ENCODE results near the gene SCARB1.
A peak's percentile ranks its signal among the peaks of the same experiment; 100 is the strongest.

The SCARB1 gene

DNA sequence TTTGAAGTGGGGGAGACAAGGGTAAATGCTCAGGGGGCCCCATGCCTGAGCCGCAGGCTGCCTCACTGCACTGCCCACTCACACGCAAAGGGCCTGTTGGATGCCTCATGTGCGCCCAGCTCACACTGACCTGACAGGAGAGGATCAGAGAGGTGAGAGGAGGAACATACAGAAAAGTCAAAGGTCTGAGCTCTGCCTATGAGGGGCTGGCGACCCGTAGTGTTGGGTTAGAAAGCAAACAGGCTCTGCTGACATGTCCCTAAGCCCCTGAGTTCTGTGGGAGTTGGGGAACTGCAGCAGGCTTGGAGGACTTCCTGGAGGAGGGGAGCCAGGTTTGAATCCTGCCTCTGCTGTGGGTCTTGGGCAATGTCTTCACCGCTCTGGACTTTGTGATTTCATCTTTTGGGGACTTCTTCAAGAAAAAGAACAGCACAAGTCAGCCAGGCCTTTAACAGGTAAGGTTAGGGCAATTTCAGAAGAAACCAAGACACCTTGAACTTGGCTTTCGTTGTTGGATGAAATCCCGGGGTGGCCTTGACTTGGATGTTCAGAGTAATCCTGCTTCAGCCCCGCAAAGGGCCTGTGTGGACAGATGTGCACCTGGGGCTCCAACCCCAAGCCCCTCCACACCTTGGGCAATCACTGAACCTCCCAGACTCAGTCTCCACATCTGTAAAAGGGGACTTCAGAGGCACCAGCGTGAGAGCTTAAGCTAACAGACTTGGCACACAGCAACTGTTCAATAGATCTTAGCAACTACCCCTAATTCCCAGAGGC, 116.8 kb downstream of the SCARB1 start:
- no peak for DNase-seq (ENCODE audit: low read depth in 2 of 2)

DNA sequence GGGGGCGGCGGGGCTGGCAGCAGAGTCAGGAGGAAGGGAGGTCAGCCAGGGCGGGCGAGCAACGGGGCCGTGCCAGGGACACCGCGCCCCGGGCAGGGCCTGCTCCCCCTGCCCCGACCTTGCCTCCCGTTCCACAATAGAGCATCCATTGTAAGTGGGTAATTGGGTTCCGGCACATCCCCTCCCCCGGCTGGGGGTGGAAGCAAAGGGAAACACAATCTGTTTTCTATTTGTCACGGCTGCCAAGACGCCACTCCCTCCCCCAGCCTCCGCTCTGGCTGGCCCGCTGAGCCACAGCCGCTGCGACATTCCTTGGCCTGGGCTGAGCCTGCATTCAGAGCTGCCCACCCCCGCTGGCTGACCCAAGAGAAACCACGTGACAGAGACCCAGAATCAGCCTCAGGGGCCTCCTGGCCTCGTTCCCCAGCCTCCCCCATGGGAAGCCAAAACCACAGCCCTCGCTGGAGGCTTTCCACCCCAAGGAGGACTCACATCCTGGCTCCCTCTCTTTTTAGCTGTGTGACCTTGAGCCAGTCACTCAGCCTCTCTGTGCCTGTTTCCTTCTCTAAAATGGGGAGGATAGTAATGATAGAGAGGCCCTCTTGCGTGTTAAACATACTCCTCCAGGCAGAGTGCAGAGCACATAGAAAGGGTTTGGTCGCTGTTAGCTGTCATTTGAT, 117.6 kb downstream of the SCARB1 start:
- DNase-seq (ENCODE audit: low read depth in 2 of 2): no peak

DNA sequence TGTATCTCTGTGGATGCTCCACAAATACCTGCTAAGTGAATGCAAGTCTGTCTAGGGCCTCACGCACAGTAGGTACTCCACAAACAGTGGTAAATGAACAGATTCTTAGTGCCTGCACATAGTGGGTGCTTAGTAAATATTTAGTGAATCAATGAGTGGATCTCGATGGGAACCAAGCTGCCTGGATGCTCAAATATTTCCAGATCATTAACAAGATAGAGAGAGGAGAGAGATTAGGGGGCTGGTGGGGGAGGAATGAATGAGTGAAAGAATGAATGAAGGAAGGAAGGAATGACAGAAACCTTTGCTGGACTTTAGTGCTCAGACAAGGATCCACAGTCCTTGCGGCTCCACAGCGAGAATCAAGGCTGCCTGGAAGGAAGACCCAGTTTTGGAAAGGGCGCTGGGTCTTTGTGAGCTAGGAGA, 118.2 kb downstream of the SCARB1 start:
- DNase-seq (ENCODE audit: low read depth in 2 of 2): no peak

DNA sequence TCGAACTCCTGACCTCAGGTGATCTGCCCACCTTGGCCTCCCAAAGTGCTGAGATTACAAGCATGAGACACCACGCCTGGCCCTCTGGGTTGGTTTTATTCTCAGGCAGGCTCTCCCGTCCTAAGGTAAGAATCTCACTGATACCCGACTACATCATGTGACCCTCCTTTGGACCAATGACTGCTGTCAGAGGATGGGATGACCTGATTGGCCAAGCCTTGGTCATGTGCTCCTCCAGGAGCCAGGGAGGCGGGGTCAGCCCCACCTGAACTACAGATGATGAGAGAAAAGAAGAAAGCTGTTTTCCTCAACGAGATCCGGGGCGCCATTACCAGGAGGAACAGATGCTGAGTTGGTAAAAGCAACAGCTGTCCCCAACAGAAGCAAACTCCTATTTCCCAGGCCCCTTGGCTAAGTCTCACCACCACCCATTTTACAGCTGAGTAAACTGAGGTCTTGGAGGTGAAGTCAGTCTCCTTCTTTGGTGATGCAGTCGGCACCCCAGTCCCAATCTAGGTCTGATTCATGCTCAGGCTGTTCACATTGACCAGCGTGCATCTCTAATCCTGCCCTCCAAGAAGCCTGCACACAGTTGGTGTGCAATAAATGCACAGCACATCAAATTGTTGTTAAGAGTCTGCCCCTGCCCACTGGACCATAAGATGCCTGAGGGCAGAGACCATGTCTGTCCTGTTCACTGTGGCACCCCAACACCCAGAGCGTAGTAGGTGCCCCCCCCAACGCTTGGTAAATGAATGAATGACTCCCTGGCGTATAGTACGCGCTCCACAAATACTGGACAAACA, 118.8 kb downstream of the SCARB1 start:
- DNase-seq (ENCODE audit: low read depth in 2 of 2): no peak

GRCh38 chr12:124744273-124744640, 119.4 kb downstream of the SCARB1 start:
- no peak for DNase-seq (ENCODE audit: low read depth in 2 of 2)

- no peak for DNase-seq (ENCODE audit: low read depth in 2 of 2)
Measured at GRCh38 chr12:124743479-124744272, 120.0 kb downstream of the SCARB1 start.

DNA sequence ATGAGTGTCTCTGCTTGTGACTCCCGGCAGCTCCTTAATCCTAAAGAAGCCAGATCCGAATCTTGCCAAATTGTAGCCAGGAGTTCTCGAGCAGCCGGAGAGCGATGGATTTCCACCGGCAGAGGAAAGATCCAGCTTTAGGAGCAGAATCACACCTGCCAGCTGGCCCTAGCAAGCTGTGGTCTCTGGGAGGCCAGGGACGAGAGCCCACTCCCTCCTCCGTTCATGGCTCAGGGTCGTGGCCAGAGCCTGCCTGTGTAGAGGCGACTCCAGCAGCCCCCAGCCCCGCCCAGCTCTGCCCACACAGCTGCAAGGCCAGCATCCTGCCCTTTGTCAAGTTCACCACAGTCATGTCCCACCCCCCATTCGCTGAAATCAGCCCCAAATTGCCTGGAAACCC, 121.0 kb downstream of the SCARB1 start:
- no peak for DNase-seq (ENCODE audit: low read depth in 2 of 2)

DNA sequence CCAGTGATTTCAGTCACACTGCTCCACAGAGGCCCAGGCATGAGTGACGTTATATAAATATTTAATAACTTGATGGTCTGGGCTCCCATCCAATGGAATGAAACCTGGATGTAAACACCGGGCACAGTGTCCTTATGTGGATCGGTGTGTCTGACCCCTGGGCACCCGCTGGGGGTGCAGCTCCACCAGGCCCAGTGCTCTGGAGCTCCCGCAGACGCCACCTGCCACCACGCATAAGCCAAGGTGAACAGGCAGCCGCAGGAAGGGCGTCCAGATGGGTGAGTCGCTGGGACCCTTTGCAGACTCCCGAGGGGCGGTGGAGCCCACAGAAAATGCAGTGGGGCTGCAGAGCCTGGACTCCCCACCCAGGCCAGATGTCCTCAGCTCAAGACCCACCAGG, 121.6 kb downstream of the SCARB1 start:
- DNase-seq (ENCODE audit: low read depth in 2 of 2): no peak

DNA sequence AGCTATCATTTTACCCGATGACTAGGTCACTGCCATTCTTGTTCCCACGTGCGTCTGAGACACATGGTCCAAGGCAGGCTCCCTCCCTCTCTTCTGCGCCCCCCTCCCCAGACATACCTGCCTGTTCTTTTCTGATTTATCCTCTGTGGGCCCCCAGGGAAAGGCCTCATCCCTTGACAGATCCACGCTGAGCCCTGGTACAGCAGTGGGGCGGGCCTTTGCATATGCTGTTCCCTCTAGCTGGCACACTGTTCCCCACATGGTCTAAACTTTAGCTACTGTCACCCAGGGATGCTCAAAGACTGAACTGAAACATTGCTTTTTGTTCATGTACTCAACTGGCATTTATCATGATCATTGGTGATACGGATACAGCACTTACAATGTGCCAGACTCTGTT, 122.5 kb downstream of the SCARB1 start:
- DNase-seq (ENCODE audit: low read depth in 2 of 2): no peak

DNA sequence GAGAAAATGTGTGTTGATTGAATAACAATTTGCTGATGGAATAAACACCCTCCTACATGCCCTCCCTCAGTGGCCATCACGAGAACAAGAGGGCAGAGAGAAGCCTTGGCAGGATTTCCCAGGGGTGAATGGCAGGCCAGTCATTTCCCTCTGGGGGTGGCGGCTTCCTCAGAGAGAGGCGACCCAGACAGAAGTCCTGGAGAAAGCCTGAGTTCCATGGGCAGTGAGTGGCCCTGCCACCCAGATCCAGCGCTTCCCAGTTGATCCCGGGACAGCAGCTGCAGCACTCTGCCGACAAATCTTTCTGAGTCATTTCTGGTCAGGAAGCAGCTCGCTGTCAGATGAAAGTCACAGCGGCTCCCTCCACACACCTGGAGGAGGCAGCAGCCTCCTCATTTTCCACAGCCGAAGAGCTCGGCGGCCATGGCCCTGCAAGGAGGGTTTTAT, 123.0 kb downstream of the SCARB1 start:
- no peak for DNase-seq (ENCODE audit: low read depth in 2 of 2)

GRCh38 chr12:124739953-124740561, 123.6 kb downstream of the SCARB1 start:
- no peak for DNase-seq (ENCODE audit: low read depth in 2 of 2)

DNA sequence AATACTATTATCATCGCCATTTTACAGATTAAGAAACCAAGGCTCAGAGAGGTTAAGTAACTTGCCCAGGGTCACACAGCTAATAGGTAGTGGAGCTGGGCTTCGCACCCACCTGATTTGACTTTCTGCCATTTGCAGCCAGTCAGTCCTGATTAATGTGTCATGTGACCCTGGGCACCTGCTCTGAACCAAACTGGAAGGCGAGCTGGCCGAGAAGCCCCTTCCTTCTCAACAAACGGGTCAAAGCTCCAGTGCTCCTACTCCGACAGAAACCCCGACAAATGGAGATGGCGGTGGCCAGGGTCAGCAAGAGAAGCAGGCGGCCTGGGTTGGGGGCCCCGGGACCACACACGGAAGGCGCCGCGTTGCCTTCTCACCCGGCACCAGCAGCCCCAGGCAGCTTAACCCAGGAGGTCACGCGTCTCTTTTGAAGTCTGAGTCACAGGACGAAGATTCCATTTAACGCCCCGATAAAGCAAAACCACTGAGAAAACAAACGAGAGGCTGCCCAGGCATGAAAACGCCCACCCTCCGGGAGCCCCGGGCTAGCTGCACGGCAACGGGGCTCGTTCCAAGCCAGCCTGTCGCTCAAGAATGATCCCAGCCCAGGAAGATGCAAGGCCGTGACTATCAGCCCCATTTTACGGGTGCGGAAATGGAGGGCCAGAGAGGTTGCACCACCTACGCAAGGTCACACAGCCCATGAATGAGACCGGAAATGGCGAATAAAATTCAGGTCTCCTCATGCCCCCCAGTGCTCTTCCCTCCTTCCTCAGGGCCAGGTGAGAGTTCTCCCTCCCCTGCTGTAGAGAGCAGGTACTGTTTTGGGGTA, 124.8 kb downstream of the SCARB1 start:
- DNase-seq (ENCODE audit: low read depth in 2 of 2): no peak

DNA sequence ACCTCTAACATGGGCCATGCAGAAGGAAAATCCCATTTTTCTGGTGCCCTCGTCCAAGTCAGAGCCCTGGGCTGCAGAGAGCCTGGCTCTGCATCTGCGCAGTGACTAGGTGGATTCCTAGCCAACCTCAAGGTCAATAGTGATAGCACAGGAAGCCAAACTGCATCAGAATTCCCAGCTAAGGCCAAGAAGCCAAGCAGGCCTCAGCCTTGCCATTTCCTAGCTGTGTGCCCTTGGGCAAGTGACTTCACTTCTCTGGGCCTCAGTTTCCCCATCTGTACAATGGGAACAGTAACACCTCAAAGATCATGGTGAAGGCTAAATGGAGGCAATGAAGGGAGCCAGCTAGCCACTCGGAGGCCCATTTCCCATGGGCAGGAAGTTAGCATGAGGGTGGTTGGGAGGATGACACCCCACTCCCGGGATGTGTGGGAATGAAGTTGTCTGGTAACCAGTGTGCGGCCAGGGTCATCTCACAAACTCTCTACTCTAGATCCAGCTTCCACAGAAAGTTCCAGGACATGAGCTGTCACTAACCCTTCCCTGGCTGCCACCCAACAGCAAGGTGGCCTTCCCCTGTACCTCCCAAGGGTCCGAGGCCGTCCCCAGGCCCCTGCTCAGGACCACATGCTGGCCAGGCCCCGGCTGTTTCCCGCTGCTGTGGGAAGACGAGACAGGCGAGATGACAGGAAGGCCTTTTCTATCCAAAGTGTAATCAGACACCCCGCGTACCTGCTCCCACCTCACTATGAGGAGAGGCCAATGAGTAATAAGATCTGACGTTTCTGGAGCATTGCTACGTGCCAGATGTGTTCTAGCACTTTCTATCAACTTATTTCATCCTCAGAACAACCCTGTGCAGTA, 125.7 kb downstream of the SCARB1 start:
- DNase-seq (ENCODE audit: low read depth in 2 of 2): no peak

- DNase-seq (ENCODE audit: low read depth in 2 of 2): no peak
Measured at GRCh38 chr12:124737040-124737419, 126.6 kb downstream of the SCARB1 start.

GRCh38 chr12:124736115-124737039, 127.3 kb downstream of the SCARB1 start:
- peak in 1 of 2 donors; percentile 14 for DNase-seq (ENCODE audit: low read depth in 2 of 2)

DNA sequence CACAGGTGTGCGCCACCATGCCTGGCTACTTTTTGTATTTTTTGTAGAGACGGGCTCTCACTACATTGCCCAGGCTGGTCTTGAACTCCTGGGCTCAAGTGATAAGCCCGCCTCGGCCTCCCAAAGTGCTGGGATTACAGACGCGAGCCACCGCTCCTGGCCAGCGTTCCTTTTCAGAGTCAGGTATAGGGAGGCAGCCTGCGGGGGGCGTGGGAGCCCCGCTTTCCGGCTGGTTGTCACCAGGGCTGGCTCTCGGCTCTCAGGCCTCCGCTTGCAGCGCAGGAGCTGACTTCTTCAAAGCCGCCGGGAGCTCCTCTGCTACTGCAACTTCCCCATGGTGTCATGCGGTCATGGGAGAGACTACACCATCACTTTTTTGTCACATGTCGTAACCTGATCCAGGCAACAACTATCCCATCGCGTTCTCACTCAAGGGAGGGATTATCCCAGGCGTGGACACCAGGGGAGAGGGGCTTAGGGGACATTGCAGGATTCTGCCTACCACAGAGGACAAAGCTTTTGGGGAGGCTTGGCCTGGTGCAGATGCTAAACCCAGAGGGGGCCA, 129.4 kb downstream of the SCARB1 start:
- DNase-seq (ENCODE audit: low read depth in 2 of 2): no peak

DNA sequence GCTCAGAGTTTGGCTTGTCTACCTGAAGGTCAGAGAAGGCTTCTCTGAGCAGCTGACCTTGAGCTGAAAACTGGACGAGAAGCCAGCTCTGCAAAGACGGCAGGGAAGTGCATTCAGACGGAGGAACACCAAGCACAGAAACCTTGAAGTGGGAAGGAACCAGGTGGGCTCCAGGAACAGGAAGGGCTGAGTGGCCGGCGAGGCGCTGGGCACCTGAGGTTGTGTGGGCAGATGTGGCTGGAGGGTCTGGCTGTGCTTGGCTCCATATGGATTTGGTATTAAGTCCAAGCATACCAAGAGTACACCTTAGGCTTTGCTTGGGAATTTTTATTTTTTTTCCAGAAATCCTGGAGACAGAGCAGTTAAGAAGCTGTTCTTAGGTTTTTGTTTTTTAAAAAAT, 130.6 kb downstream of the SCARB1 start:
- no peak for DNase-seq (ENCODE audit: low read depth in 2 of 2)
